NOMO-1 treated with DMSO at 0.1 percent for 48 hours (cell line): Measurements from ENCODE around the gene ACTR1A.
"Not testable (repeated sequence)": the region's sequence is repeated elsewhere in the genome, so short reads cannot be mapped to it uniquely, and the experiment has no call there.

Source experiments
- DNase-seq: peaks from one replicate; lab custom pipeline; 2025; ENCODE audit not compliant: unreplicated experiment; lab: John Stamatoyannopoulos, UW

The ACTR1A gene

GRCh38 chr10:102502337-102503151 is at the start of gene ACTR1A:
Gene ACTR1A (minus strand): TSS chr10:102502712. CDS start chr10:102502647, 65 bp downstream.
- peak; percentile 99 for DNase-seq

GRCh38 chr10:102550636-102551210 is 48.2 kb upstream of the ACTR1A start:
- DNase-seq: no peak

GRCh38 chr10:102549549-102549948 is 47.0 kb upstream of the ACTR1A start:
- no peak for DNase-seq

- DNase-seq: peak; percentile 71
These were observed 44.3 kb upstream of the ACTR1A start for GRCh38 chr10:102546606-102547320.

- DNase-seq: no peak
These were observed 43.5 kb upstream of the ACTR1A start for GRCh38 chr10:102545997-102546396.

- DNase-seq: no peak
These were observed 42.9 kb upstream of the ACTR1A start for GRCh38 chr10:102545265-102545871.

GRCh38 chr10:102542800-102543418 is 40.4 kb upstream of the ACTR1A start:
- no peak for DNase-seq

GRCh38 chr10:102540023-102540422 is 37.5 kb upstream of the ACTR1A start:
- DNase-seq: peak; percentile 4

GRCh38 chr10:102538811-102539210 is 36.3 kb upstream of the ACTR1A start:
- no peak for DNase-seq

GRCh38 chr10:102537948-102538347 is 35.4 kb upstream of the ACTR1A start:
- DNase-seq: peak; percentile 50

- DNase-seq: peak; percentile 22
These were observed 34.9 kb upstream of the ACTR1A start for GRCh38 chr10:102537367-102537766.

- no peak for DNase-seq
These were observed 33.1 kb upstream of the ACTR1A start for GRCh38 chr10:102535481-102536147.

GRCh38 chr10:102534966-102535365 is 32.5 kb upstream of the ACTR1A start:
- DNase-seq: not testable (repeated sequence)

GRCh38 chr10:102534333-102534732 is 31.8 kb upstream of the ACTR1A start:
- no peak for DNase-seq

- no peak for DNase-seq
These were observed 25.0 kb upstream of the ACTR1A start for GRCh38 chr10:102527546-102527945.

GRCh38 chr10:102524746-102525145 is 22.2 kb upstream of the ACTR1A start:
- DNase-seq: no peak

GRCh38 chr10:102523250-102524029 is 20.9 kb upstream of the ACTR1A start:
- DNase-seq: no peak

- DNase-seq: no peak
These were observed 20.4 kb upstream of the ACTR1A start for GRCh38 chr10:102522874-102523249.

- DNase-seq: no peak
These were observed 16.8 kb upstream of the ACTR1A start for GRCh38 chr10:102519246-102519825.
